ENCODE measurements around the gene VPS33B.

DNA sequence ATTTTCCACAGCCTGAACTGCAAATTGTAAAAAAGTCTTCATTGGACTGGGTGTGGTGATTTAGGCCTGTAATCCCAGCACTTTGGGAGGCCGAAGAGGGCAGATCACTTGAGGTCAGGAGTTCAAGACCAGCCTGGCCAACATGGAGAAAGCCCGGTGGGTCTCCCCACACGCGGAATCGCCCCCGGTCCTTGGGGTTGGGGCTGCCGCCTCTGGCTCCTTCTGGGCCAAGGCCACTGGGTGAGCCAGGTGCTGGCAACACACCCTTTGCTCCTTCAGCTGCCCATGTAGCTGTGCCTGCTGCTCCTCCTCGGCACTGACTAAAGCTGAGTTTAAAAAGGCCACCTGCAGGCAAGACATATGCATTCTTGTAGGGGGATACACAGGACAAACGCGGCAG, 9.4 kb upstream of the VPS33B start:
- TF ChIP-seq, protein P1, sequence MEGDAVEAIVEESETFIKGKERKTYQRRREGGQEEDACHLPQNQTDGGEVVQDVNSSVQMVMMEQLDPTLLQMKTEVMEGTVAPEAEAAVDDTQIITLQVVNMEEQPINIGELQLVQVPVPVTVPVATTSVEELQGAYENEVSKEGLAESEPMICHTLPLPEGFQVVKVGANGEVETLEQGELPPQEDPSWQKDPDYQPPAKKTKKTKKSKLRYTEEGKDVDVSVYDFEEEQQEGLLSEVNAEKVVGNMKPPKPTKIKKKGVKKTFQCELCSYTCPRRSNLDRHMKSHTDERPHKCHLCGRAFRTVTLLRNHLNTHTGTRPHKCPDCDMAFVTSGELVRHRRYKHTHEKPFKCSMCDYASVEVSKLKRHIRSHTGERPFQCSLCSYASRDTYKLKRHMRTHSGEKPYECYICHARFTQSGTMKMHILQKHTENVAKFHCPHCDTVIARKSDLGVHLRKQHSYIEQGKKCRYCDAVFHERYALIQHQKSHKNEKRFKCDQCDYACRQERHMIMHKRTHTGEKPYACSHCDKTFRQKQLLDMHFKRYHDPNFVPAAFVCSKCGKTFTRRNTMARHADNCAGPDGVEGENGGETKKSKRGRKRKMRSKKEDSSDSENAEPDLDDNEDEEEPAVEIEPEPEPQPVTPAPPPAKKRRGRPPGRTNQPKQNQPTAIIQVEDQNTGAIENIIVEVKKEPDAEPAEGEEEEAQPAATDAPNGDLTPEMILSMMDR (IDR thresholded peaks at IDR 0.05 in 4 of 5, conservative IDR thresholded peaks at IDR 0.05 in 1 of 5), result no peak
- no peak for TF ChIP-seq POLR2A (IDR thresholded peaks at IDR 0.05)
